ENCODE results near the gene UTP25.
"Not testable (repeated sequence)": the region's sequence is repeated elsewhere in the genome, so short reads cannot be mapped to it uniquely, and the experiment has no call there.

UTP25 gene

GRCh38 chr1:209877087-209877764 lies 49.5 kb downstream of the UTP25 start:
- no peak for DNase-seq

- no peak for DNase-seq
Measured at GRCh38 chr1:209878964-209879363, 51.2 kb downstream of the UTP25 start.

- no peak for DNase-seq
Measured at GRCh38 chr1:209879539-209879938, 51.8 kb downstream of the UTP25 start.

GRCh38 chr1:209880031-209880430 lies 52.3 kb downstream of the UTP25 start:
- no peak for DNase-seq

GRCh38 chr1:209881619-209882018 lies 53.8 kb downstream of the UTP25 start:
- DNase-seq, result no peak

DNA sequence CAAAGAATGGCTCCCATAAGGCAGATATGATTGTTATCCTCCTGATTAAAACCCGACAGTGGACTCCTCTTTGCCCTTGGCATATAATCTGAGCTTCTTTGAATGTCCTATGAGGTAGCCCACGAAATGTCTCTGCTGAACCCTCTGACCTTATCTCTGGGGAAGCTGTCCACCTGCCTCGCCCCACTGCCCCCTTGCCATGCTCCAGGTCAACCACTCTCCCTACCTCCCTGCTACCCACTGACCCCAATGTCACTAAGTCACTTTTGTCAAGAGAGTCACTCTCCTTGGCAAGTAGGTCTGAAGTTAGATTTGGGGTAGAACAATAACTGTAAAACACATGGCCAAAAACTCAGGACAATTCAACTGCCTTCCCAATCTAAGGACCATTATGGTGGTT lies 54.5 kb downstream of the UTP25 start:
- DNase-seq, result no peak

DNA sequence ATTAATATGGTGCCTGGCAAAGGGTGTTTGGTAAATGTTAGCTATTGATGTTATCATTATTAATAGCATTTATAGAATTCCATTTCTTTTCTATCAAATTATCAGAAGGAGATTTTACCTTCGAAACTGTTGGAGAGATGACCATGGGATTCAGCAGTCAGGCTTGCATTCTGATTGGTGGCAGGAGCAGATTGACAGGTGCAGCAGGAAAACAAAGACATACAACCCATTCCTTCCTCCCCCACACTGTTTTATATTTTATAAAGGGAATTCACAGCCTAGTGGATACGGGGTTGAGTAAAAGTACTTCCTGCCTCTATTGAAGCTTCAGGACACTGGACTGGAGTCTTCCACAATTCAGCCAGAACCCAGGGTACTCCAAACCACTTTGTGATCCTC lies 55.2 kb downstream of the UTP25 start:
- no peak for DNase-seq

- DNase-seq, result no peak
Measured at GRCh38 chr1:209883341-209883971, 55.7 kb downstream of the UTP25 start.

GRCh38 chr1:209884249-209884648 lies 56.5 kb downstream of the UTP25 start:
- no peak for DNase-seq

- DNase-seq, result no peak
Measured at GRCh38 chr1:209884665-209885117, 56.9 kb downstream of the UTP25 start.

DNA sequence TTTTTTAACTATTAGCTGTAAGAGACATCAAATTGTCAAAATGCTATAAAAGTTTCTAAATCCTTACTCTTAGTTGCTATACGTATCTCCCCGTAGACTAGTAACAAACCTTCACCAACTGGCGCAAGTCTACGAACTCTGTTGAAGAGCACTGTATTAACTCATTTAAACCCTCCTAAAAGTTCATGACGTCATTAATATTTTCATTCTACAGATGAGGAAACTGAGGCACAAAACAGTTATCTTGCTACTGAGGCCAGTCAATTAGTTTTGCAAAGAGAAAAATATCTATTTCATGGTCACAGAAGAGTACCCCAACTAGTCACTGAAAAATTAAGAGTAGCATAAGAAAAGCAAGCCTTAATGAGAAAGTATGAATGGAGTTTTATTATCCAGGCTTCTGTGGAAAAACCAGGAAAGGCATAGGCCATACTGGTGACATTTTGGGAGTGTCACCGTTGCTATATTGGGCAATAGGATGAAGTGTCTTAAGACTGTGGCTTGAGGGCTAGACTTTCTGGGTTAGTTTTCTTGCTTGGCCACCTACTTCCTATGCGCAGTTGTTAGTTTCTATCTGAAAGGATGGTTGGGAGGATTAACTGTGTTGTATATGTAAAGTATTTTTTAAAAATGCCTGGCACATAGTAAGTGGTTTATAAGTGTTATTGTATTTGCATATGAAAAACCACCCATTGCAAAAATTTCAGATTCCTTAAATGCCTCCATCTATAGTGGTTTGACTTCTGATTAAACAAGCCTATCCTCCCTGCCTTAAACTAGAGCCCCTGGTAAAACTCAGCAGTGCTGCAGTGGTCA lies 57.8 kb downstream of the UTP25 start:
- DNase-seq, result no peak

DNA sequence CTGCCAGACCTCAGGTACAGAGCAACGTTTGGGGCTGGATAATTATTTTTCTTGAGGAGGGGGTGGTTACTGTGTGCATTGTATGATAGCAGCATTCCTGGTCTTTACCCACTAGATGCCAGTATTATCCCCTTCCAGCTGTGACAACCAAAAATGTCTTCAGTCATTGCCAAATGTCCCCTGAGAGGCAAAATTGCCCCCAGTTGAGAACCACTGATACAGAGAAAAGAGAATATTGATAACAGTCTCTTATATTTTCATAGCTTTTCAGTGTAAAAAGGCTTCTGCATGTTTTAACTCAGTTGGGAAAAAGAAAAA lies 58.4 kb downstream of the UTP25 start:
- no peak for DNase-seq

DNA sequence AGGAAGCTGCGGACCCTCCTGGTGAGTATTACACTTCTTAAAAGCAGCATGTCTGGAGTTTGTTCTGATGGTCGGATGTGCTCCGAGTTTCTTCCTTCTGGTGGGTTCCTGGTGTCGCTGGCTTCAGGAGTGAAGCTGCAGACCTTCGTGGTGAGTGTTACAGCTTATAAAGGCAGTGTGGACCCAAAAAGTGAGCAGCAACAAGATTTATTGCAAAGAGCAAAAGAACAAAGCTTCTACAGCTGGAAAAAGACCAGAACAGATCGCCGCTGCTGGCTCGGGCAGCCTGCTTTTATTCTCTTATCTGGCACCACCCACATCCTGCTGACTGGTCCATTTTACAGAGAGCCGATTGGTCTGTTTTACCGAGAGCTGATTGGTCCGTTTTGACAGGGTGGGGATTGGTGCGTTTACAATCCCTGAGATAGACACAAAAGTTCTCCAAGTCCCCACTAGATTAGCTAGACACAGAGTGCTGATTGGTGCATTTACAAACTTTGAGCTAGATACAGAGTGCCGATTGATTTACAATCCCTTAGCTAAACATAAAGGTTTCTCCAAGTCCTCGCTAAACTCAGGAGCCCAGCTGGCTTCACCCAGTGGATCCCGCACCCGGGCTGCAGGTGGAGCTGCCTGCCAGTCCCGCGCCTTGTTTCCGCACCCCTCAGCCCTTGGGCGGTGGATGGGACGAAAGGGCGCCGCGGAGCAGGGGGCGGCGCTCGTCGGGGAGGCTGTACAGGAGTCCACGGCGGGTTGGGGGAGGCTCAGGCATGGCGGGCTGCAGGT lies 60.7 kb downstream of the UTP25 start:
- not testable (repeated sequence) for DNase-seq

GRCh38 chr1:209889077-209889418 lies 61.3 kb downstream of the UTP25 start:
- no peak for DNase-seq

GRCh38 chr1:209890641-209891330 lies 63.0 kb downstream of the UTP25 start:
- no peak for DNase-seq

GRCh38 chr1:209893751-209894150 lies 66.0 kb downstream of the UTP25 start:
- DNase-seq, result no peak

DNA sequence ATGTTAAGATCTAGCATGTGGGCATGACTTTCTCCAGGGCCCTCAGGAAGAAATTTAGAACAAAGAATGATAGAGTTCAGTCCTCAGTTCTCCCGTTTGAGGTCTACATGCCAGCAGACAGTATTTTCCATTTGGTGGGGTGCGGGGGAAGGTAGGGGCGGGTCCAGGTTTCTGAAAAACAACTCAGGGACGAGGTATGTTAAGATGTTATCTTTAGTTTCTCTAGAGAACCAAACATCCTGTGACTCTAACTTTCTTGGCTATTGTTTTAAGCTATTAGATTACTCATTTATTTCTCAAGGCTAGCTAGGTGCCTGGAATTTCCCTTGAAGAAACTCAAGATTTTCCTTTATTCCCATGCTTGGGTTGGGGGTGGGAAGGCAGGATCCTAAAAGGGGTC lies 67.9 kb downstream of the UTP25 start:
- DNase-seq, result no peak

GRCh38 chr1:209896346-209896745 lies 68.6 kb downstream of the UTP25 start:
- DNase-seq, result no peak

GRCh38 chr1:209898271-209898670 lies 70.5 kb downstream of the UTP25 start:
- DNase-seq, result not testable (repeated sequence)

DNA sequence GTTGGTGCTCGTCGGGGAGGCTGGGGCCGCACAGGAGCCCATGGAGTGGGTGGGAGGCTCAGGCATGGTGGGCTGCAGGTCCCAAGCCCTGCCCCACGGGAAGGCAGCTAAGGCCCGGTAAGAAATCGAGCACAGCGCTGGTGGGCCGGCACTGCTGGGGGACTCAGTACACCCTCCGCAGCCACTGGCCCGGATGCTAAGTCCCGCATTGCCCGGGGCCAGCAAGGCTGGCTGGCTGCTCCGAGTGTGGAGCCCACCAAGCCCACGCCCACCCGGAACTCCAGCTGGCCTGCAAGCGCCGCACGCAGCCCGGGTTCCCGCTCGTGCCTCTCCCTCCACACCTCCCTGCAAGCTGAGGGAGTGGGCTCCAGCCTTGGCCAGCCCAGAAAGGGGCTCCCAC lies 71.1 kb downstream of the UTP25 start:
- not testable (repeated sequence) for DNase-seq

- no peak for DNase-seq
Measured at GRCh38 chr1:209899948-209900347, 72.2 kb downstream of the UTP25 start.

DNA sequence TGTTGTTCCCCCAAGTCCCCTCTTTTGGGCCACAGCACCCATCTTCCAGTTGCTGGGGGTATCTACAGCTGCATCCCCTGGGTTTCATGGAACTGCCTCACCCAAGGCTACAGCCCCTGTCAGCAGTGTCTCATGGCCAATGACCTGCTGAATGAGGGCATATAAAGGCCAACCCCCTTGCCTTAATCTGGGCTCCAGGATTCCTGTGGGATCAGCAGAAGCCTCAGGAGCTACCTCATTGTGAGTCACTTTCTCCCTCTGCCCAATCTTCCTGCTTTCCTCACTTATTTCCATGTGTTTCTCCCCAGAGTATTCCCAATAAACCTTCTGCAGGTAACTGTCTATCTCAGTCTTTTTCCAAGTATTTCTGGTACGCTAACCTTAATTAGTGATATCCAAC lies 73.0 kb downstream of the UTP25 start:
- DNase-seq, result no peak

DNA sequence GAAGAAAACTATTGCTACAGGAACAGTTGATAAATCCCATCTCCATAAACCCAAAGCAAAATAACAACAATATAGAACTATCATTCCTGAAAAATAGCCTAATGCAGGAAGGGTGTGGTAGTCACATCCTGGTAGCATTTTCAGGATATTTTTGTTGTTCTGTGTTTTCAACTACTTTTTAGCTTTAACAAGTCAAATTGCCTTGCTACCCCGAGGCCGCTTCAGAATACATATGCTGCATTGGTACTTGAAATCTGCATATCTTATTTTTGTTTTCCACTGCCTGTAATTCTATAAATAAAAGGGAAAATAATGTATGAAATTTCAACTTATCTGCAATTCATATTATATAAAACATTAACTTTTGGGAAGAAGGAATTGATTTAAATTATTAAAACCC lies 73.4 kb downstream of the UTP25 start:
- DNase-seq, result no peak

All from CD4-positive, alpha-beta T cell treated with Interleukin-12 subunit alpha and Interleukin-12 subunit beta, for 1 hour (primary cell).